ENCODE results near the gene PHACTR3. TPM values are rescaled to one million over a fixed set of nuclear protein-coding genes. Genes with fewer than 3 reads are reported as not detected.

PHACTR3 gene
- total RNA-seq, 1 experiment from 2014 or later, result not detected

DNA sequence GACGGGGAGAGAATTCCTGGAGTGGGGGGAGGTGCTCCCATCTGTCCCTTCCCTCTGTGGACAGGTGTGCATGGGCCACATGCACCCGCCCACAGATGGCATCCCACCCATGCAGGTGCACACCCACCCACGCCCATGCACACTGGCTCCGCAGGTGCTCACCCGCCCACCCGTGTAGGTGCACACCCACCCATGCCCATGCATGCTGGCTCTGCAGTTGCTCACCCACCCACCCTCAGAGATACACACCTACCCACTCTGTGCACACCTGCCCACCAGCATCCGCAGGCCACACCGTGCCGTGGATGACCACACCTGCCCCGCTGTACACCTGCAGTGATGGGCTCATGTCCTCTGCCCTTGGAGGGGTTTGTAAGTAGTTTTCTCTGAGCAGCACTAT lies 132.0 kb downstream of the PHACTR3 start (continued):
- TF ChIP-seq, protein P1, sequence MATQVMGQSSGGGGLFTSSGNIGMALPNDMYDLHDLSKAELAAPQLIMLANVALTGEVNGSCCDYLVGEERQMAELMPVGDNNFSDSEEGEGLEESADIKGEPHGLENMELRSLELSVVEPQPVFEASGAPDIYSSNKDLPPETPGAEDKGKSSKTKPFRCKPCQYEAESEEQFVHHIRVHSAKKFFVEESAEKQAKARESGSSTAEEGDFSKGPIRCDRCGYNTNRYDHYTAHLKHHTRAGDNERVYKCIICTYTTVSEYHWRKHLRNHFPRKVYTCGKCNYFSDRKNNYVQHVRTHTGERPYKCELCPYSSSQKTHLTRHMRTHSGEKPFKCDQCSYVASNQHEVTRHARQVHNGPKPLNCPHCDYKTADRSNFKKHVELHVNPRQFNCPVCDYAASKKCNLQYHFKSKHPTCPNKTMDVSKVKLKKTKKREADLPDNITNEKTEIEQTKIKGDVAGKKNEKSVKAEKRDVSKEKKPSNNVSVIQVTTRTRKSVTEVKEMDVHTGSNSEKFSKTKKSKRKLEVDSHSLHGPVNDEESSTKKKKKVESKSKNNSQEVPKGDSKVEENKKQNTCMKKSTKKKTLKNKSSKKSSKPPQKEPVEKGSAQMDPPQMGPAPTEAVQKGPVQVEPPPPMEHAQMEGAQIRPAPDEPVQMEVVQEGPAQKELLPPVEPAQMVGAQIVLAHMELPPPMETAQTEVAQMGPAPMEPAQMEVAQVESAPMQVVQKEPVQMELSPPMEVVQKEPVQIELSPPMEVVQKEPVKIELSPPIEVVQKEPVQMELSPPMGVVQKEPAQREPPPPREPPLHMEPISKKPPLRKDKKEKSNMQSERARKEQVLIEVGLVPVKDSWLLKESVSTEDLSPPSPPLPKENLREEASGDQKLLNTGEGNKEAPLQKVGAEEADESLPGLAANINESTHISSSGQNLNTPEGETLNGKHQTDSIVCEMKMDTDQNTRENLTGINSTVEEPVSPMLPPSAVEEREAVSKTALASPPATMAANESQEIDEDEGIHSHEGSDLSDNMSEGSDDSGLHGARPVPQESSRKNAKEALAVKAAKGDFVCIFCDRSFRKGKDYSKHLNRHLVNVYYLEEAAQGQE (IDR thresholded peaks at IDR 0.05; ENCODE audit: low read depth), result no peak
- no peak for TF ChIP-seq YY1 (IDR thresholded peaks at IDR 0.05; ENCODE audit: extremely low read depth, insufficient replicate concordance, low read depth, low read length)
- no peak for TF ChIP-seq RAD21 (IDR thresholded peaks at IDR 0.05; ENCODE audit: low read depth)
- TF ChIP-seq CEBPB (IDR thresholded peaks at IDR 0.05; ENCODE audit: low read depth), result no peak

DNA sequence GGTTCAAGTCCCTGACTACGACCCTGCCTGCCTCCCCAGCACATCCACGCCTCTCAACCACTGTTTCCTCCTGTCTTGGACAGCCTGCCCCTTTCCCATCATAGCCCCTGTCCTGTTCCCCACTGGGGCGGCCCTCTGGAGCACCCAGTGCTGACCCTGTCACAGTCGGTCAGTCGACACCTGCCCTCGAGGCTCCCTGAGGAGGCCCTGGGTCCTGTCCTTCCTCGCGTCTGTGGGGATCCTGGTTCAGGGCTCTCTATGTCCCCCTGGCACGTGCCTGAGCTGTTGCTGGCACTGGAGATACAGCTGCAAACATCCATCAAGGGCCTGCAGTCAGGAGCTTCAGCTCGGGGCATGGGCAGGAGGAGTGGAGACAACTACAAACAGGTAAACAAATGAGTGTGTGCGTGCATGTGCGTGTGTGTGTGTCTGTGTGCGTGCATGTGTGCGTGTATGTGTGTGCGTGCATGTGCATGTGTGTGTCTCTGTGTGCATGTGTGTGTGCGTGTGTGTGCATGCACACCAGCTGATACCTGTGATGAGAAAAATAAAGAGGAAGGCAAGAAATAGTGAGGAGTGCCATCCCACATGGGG lies 132.8 kb downstream of the PHACTR3 start:
- DNase-seq (ENCODE audit: low read depth, low spot score) (no peak), ATAC-seq (no peak)
- ChIA-PET CTCF (no interaction called here), POLR2A (no interaction called here), RAD21 (ENCODE audit: low non-redundant PET in 1 of 2, low total read pairs in 2 of 2, uncharacterized antibody in 2 of 2, unreplicated experiment in 2 of 2) (no interaction called here)
- Histone ChIP-seq H2AFZ (ENCODE audit: low read depth, low read length, poor library complexity, severe bottlenecking) (no peak overlapping the region), H3K4me1 (ENCODE audit: control insufficient read depth in 1 of 2, insufficient read depth in 2 of 2, low read length in 2 of 2) (no peaks in the 10 kb centered on the region), H3K4me3 (replicated peaks in 1 of 2; ENCODE audit: low read depth in 1 of 2, low read length in 2 of 2) (no peak overlapping the region), H3K79me2 (ENCODE audit: insufficient read depth, low read length) (no peaks in the 10 kb centered on the region), H3K9me2 (ENCODE audit: insufficient read depth) (no peaks in the 10 kb centered on the region), H3K36me3 (ENCODE audit: control insufficient read depth in 1 of 2, insufficient read depth in 2 of 2, low read length in 2 of 2) (no peaks in the 10 kb centered on the region), H3K9ac (ENCODE audit: low read length) (no peak overlapping the region), H3K27me3 (ENCODE audit: insufficient read depth, low read length) (peaks cover 30% of the 10 kb centered on the region), H4K20me1 (ENCODE audit: insufficient read depth) (no peaks in the 10 kb centered on the region), H3K4me2 (ENCODE audit: low read length) (no peak overlapping the region), H3K9me3 (ENCODE audit: control insufficient read depth in 1 of 2, insufficient read depth in 1 of 2, low read depth in 1 of 2, low read length in 2 of 2) (no peaks in the 10 kb centered on the region), H3K27ac (ENCODE audit: low read depth, low read length) (no peak overlapping the region)
- BruUV-seq (replicated peaks), result no TSS peak
- TF ChIP-seq ZNF274 (IDR thresholded peaks at IDR 0.05; ENCODE audit: low read depth, low read length) (no peak), POLR2A (IDR thresholded peaks at IDR 0.05; ENCODE audit: borderline replicate concordance, extremely low read depth, insufficient read depth, insufficient read length) (no peak), SP1 (IDR thresholded peaks at IDR 0.05; ENCODE audit: low read depth) (no peak), JUND (IDR thresholded peaks at IDR 0.05) (no peak), EZH2phosphoT487 (IDR thresholded peaks at IDR 0.05; ENCODE audit: borderline replicate concordance) (no peak), TCF7L2 (IDR thresholded peaks at IDR 0.05; ENCODE audit: borderline replicate concordance, extremely low read depth, insufficient read depth, insufficient read length) (no peak)
- intact Hi-C loops (cut with micrococcal nuclease), result no loop called here

Data from HCT116 (cell line).